ENCODE results near the gene HSD11B1. TPM values are rescaled to one million over a fixed set of nuclear protein-coding genes. Genes with fewer than 3 reads are reported as not detected.

Gene HSD11B1
- total RNA-seq, 1 experiment from 2014 or later = not detected

- no peak for TF ChIP-seq CTCF (IDR thresholded peaks at IDR 0.05; ENCODE audit: unreplicated experiment)
- CTCF ChIA-PET = interaction anchor here (0.9 kb wide), 1 partner anchor 11 kb away, joined by 3 read pairs; no protein-coding TSS in a partner anchor
- Mint-ChIP-seq H3K9me3 (ENCODE audit: low read depth, unreplicated experiment) (peaks cover 2% of the 10 kb centered on the region), H3K4me1 (ENCODE audit: low read depth, unreplicated experiment) (peaks cover 33% of the 10 kb centered on the region), H3K27me3 (ENCODE audit: unreplicated experiment) (no peaks in the 10 kb centered on the region), H3K4me3 (ENCODE audit: low read depth, unreplicated experiment) (no peak overlapping the region), H3K36me3 (ENCODE audit: insufficient read depth, unreplicated experiment) (no peaks in the 10 kb centered on the region), H3K27ac (ENCODE audit: unreplicated experiment) (no peak overlapping the region)
- no peak for DNase-seq
- BruUV-seq (replicated peaks) = no TSS peak
- intact Hi-C loops (cut with micrococcal nuclease; ENCODE audit: unreplicated experiment) = no loop called here
These were observed 33.6 kb downstream of the HSD11B1 start for GRCh38 chr1:209738270-209738669.

DNA sequence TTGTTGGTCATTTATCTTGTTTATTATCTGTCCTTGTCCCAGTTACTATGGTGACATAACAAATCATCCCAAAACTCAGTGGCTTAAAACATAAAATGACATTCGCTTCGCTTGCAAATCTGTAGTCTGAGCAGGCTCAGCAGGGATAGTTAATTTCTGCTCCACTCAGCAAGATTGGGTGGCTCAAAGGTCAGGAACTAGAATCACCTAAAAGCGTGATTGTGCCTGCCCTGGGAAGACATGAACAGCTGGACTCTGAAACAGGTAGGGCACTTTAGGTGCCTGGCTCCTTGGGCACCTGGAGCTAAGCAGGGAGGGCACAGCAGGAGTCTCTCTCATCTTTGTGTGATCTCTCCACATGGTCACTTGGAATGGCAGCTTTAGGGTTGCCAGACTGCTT lies 36.5 kb downstream of the HSD11B1 start:
- Mint-ChIP-seq H3K36me3 (ENCODE audit: insufficient read depth, unreplicated experiment) (no peaks in the 10 kb centered on the region), H3K9me3 (ENCODE audit: low read depth, unreplicated experiment) (peaks cover 2% of the 10 kb centered on the region), H3K4me1 (ENCODE audit: low read depth, unreplicated experiment) (peaks cover 35% of the 10 kb centered on the region), H3K27me3 (ENCODE audit: unreplicated experiment) (no peaks in the 10 kb centered on the region), H3K27ac (ENCODE audit: unreplicated experiment) (no peak overlapping the region), H3K4me3 (ENCODE audit: low read depth, unreplicated experiment) (no peak overlapping the region)
- intact Hi-C loops (cut with micrococcal nuclease; ENCODE audit: unreplicated experiment) = no loop called here
- no peak for TF ChIP-seq CTCF (IDR thresholded peaks at IDR 0.05; ENCODE audit: unreplicated experiment)
- CTCF ChIA-PET = interaction anchor here (1.5 kb wide), 1 partner anchor 172 kb away, joined by 3 read pairs; no protein-coding TSS in a partner anchor
- BruUV-seq (replicated peaks) = no TSS peak
- DNase-seq = no peak

GRCh38 chr1:209741889-209742288 lies 37.2 kb downstream of the HSD11B1 start:
- no TSS peak for BruUV-seq (replicated peaks)
- CTCF ChIA-PET = interaction anchor here (1.5 kb wide), 1 partner anchor 172 kb away, joined by 3 read pairs; no protein-coding TSS in a partner anchor
- Mint-ChIP-seq H3K36me3 (ENCODE audit: insufficient read depth, unreplicated experiment) (no peaks in the 10 kb centered on the region), H3K27me3 (ENCODE audit: unreplicated experiment) (no peaks in the 10 kb centered on the region), H3K9me3 (ENCODE audit: low read depth, unreplicated experiment) (peaks cover 2% of the 10 kb centered on the region), H3K4me3 (ENCODE audit: low read depth, unreplicated experiment) (no peak overlapping the region), H3K4me1 (ENCODE audit: low read depth, unreplicated experiment) (peaks cover 35% of the 10 kb centered on the region), H3K27ac (ENCODE audit: unreplicated experiment) (no peak overlapping the region)
- intact Hi-C loops (cut with micrococcal nuclease; ENCODE audit: unreplicated experiment) = no loop called here
- TF ChIP-seq CTCF (IDR thresholded peaks at IDR 0.05; ENCODE audit: unreplicated experiment) = no peak
- DNase-seq = no peak

GRCh38 chr1:209742409-209743144 lies 37.9 kb downstream of the HSD11B1 start:
- peaks cover 28% of the 10 kb centered on the region for H3K4me1 Mint-ChIP-seq (ENCODE audit: low read depth, unreplicated experiment)
- TF ChIP-seq CTCF (IDR thresholded peaks at IDR 0.05; ENCODE audit: unreplicated experiment) = no peak
- no peak overlapping the region for H3K4me3 Mint-ChIP-seq (ENCODE audit: low read depth, unreplicated experiment)
- BruUV-seq (replicated peaks) = no TSS peak
- no peaks in the 10 kb centered on the region for H3K36me3 Mint-ChIP-seq (ENCODE audit: insufficient read depth, unreplicated experiment)
- no peaks in the 10 kb centered on the region for H3K27me3 Mint-ChIP-seq (ENCODE audit: unreplicated experiment)
- H3K27ac Mint-ChIP-seq (ENCODE audit: unreplicated experiment) = no peak overlapping the region
- H3K9me3 Mint-ChIP-seq (ENCODE audit: low read depth, unreplicated experiment) = no peaks in the 10 kb centered on the region
- CTCF ChIA-PET = interaction anchor here (0.6 to 1.5 kb wide), 2 partner anchors 173 to 1871 kb away, joined by 3 read pairs; no protein-coding TSS in a partner anchor
- intact Hi-C loops (cut with micrococcal nuclease; ENCODE audit: unreplicated experiment) = no loop called here
- DNase-seq = no peak

Data from Calu3 (cell line).